ENCODE results near the gene CNN1. TPM values are rescaled to one million over a fixed set of nuclear protein-coding genes. Genes with fewer than 3 reads are reported as not detected.

The CNN1 gene
- total RNA-seq, 2 donors from 2014 or later = 426 to 525 TPM

- Histone ChIP-seq H3K27me3 (replicated peaks; ENCODE audit: insufficient read depth) (no peaks in the 10 kb centered on the region), H3K4me3 (peak within 1 kb of the TSS; percentile 90), H3K36me3 (no peaks in the 10 kb centered on the region), H3K4me1 (replicated peaks) (peaks cover 6% of the 10 kb centered on the region), H3K27ac (peak within 1 kb of the TSS; percentile 90 to 95), H3K9me3 (no peaks in the 10 kb centered on the region)
- TF ChIP-seq CTCF (IDR thresholded peaks at IDR 0.05) (no peak), POLR2A (IDR thresholded peaks at IDR 0.05) (peak; percentile 29), POLR2AphosphoS5 (IDR thresholded peaks at IDR 0.05) (peak; percentile 96)
- whole genome bisulfite sequencing = under 1% methylated on average over 55 of the region's 65 CpGs
- intact Hi-C loops (cut with DNase I) = no loop called here
- DNase-seq (ENCODE audit: low spot score) = peak; percentile 91
Measured at GRCh38 chr19:11505504-11506100, 33.0 kb upstream of the CNN1 start, which contains the start of gene ZNF653. Gene ZNF653, minus strand, starts transcription at chr19:11505839. Its CDS starts 53 bp downstream, at chr19:11505786.

GRCh38 chr19:11506101-11506555 lies 32.5 kb upstream of the CNN1 start:
- WGBS = 21% methylated on average over 20 of the region's 20 CpGs
- Histone ChIP-seq H3K27me3 (replicated peaks; ENCODE audit: insufficient read depth) (no peaks in the 10 kb centered on the region), H3K4me1 (replicated peaks) (peaks cover 6% of the 10 kb centered on the region), H3K4me3 (peak overlapping the region; percentile 90), H3K27ac (peak overlapping the region; percentile 90 to 95), H3K9me3 (no peaks in the 10 kb centered on the region), H3K36me3 (peaks cover 0 to 2% of the 10 kb centered on the region in 2 donors)
- no peak for DNase-seq (ENCODE audit: low spot score)
- no peak for TF ChIP-seq POLR2AphosphoS5 (IDR thresholded peaks at IDR 0.05)
- TF ChIP-seq POLR2A (IDR thresholded peaks at IDR 0.05) = no peak
- TF ChIP-seq CTCF (IDR thresholded peaks at IDR 0.05) = no peak
- intact Hi-C loops (cut with DNase I) = no loop called here

GRCh38 chr19:11506967-11507366 lies 31.7 kb upstream of the CNN1 start:
- H3K27me3 ChIP-seq (replicated peaks; ENCODE audit: insufficient read depth) = no peaks in the 10 kb centered on the region
- 97% methylated on average over 6 of the region's 6 CpGs for WGBS
- no peak overlapping the region for H3K4me3 ChIP-seq
- H3K27ac ChIP-seq = no peak overlapping the region
- H3K36me3 ChIP-seq = peaks cover 0 to 10% of the 10 kb centered on the region in 2 donors
- no peak for DNase-seq (ENCODE audit: low spot score)
- peaks cover 6% of the 10 kb centered on the region for H3K4me1 ChIP-seq (replicated peaks)
- TF ChIP-seq POLR2A (IDR thresholded peaks at IDR 0.05) (no peak), POLR2AphosphoS5 (IDR thresholded peaks at IDR 0.05) (no peak), CTCF (IDR thresholded peaks at IDR 0.05) (no peak)
- no peaks in the 10 kb centered on the region for H3K9me3 ChIP-seq
- intact Hi-C loops (cut with DNase I) = no loop called here

GRCh38 chr19:11507370-11508078 lies 31.1 kb upstream of the CNN1 start:
- Histone ChIP-seq H3K27me3 (replicated peaks; ENCODE audit: insufficient read depth) (no peaks in the 10 kb centered on the region), H3K4me1 (replicated peaks) (peaks cover 6% of the 10 kb centered on the region), H3K4me3 (no peak overlapping the region), H3K36me3 (peaks cover 0 to 10% of the 10 kb centered on the region in 2 donors), H3K27ac (no peak overlapping the region), H3K9me3 (no peaks in the 10 kb centered on the region)
- TF ChIP-seq CTCF (IDR thresholded peaks at IDR 0.05) (no peak), POLR2A (IDR thresholded peaks at IDR 0.05) (no peak), POLR2AphosphoS5 (IDR thresholded peaks at IDR 0.05) (no peak)
- 87% methylated on average over 18 of the region's 18 CpGs for WGBS
- intact Hi-C loops (cut with DNase I) = no loop called here
- DNase-seq (ENCODE audit: low spot score) = no peak
